GM12864 (cell line): ENCODE measurements around the gene STEAP4.

Experiments used
- DNase-seq: peaks from one replicate; pipeline ENCODE4 v3.0.0-alpha.2; 2011; ENCODE audit warnings: low read depth
- H3K4me3 ChIP-seq: 2 replicates; pipeline ENCODE4 v1.5.1; 2011; ENCODE audit warnings: mild to moderate bottlenecking, low read depth, low read length, control low read depth
- TF ChIP-seq, protein P1 (sequence below): IDR thresholded peaks from 2 replicates; pipeline ENCODE4 v1.5.1; 2011; ENCODE audit warnings: low read depth, mild to moderate bottlenecking, moderate library complexity, low read length, control low read depth, inconsistent platforms; ENCODE audit errors: missing control alignments

Gene STEAP4

DNA sequence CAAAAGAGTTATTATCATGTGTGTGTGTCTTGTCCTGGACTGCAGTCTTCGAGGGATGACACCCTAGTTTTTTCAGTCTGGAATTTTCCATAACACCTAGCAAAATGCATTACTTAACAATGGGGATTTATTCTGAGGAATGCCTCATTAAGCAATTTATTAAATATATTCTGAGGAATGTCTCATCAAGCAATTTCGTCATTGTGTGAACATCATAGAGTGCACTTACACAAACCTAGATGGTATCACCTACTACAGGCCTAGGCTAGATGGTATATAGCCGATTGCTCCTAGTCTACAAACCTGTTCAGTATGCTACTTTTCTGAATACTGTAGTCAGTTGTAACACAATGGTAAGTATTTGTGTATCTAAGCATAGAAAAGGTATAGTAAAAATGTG, 1.1 kb upstream of the STEAP4 start:
- H3K4me3 ChIP-seq, result no peak overlapping the region
- DNase-seq, result no peak
- TF ChIP-seq, protein P1, sequence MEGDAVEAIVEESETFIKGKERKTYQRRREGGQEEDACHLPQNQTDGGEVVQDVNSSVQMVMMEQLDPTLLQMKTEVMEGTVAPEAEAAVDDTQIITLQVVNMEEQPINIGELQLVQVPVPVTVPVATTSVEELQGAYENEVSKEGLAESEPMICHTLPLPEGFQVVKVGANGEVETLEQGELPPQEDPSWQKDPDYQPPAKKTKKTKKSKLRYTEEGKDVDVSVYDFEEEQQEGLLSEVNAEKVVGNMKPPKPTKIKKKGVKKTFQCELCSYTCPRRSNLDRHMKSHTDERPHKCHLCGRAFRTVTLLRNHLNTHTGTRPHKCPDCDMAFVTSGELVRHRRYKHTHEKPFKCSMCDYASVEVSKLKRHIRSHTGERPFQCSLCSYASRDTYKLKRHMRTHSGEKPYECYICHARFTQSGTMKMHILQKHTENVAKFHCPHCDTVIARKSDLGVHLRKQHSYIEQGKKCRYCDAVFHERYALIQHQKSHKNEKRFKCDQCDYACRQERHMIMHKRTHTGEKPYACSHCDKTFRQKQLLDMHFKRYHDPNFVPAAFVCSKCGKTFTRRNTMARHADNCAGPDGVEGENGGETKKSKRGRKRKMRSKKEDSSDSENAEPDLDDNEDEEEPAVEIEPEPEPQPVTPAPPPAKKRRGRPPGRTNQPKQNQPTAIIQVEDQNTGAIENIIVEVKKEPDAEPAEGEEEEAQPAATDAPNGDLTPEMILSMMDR, result no peak

DNA sequence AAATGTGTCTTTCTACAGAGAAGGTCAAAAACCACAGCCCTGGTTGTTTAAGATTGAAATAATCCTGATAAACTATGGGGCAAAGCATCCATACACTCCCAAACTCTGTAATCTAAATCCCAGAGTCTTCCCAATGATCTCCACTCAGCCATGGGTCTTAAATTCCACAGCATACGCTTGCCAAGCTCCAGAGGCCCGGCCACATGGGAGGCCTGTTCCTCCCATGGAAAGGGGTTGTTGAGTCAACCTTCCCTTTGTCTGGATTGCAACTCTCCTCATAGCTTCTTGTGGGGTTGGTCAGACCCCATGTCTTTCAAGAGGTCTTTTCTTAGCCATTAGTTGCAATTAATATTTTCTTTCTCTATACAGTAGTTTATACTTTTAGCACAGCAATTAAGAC, 718 bp upstream of the STEAP4 start:
- no peak overlapping the region for H3K4me3 ChIP-seq
- DNase-seq, result no peak
- TF ChIP-seq, protein P1, result no peak

DNA sequence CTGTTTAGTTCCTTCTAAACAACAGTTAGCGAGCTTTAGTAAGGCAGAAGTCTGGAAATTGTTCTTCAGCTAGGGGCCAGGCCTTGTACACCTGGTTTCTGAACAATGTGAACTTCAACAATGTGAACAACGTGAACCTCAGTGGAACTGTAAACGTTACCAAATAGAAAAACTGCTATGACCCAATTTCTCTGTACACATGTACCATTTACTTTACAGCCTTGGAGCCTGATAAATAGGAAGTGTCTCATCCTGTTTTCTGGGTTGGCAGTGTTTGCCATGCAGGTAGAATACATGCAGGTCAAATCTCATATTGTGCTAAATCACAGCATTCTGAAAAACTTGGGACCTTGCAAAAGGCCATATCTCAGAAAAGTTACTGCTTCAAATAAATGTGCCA, 1.6 kb downstream of the STEAP4 start:
- no peak for DNase-seq
- TF ChIP-seq, protein P1, result no peak
- no peak overlapping the region for H3K4me3 ChIP-seq

GRCh38 chr7:88302486-88302885, 4.2 kb downstream of the STEAP4 start:
- TF ChIP-seq, protein P1, result no peak
- no peak for DNase-seq
- no peak overlapping the region for H3K4me3 ChIP-seq

- no peak for DNase-seq
- no peak overlapping the region for H3K4me3 ChIP-seq
- TF ChIP-seq, protein P1, result no peak
Measured at GRCh38 chr7:88301924-88302323, 4.8 kb downstream of the STEAP4 start.

DNA sequence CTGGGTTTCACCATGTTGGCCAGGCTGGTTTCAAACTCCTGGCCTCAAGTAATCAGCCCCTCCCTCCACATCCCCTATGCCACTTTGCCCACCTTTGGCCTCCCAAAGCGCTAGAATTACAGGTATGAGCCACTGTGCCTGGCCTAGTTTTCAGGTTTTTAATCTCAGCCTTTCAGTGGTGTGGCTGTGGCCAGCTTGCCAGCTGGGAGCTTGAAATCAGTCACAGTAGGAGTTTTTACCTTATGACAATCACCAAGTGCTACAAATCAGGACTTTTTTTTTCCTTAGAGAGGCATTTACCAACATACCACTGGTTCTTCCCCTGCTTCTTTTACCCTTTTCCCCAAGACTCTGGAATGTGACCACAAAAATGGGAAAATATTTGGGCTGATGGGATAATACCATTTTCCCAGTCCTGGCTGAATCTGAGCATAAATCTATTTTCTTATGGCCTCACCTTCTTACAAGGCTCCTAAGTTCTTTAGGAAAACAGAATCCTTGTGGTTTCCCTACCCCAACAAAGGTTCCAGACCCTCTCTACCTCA, 6.2 kb downstream of the STEAP4 start:
- DNase-seq, result no peak
- H3K4me3 ChIP-seq, result no peak overlapping the region
- TF ChIP-seq, protein P1, result no peak

DNA sequence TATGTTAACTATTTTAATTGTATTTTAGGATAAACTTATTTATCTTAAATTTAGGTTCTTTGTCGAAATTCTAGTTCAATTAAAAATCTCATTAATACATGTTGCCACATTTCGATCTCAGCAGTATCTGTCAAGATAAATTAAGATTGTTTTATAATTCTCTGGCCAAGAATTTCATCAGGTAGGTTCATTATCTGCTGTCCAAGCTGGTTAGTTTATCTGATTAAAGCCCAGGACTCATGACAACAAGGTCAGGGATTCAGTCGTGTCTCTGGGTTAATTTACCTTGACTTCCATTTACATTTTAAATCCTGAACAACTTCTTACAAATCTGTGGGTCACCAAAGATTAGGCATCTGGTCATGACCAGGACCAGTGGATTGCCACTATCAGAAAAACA, 7.6 kb downstream of the STEAP4 start:
- no peak for DNase-seq
- TF ChIP-seq, protein P1, result no peak
- no peak overlapping the region for H3K4me3 ChIP-seq
